LNCAP (cell line): ENCODE results near the gene F8A3.
"Not testable (repeated sequence)": the region's sequence is repeated elsewhere in the genome, so short reads cannot be mapped to it uniquely, and the experiment has no call there.

Experiments
- CTCF ChIP-seq: fragments of 450-650 bp; IDR thresholded peaks from 2 replicates; pipeline ENCODE4 v1.5.1; 2017; ENCODE audit warnings: mild to moderate bottlenecking

The F8A3 gene

GRCh38 chrX:155458471-155458870 lies at the start of gene F8A3:
Gene F8A3 (minus strand): TSS chrX:155458620. CDS start chrX:155458600, 20 bp downstream.
- not testable (repeated sequence) for TF ChIP-seq CTCF

- TF ChIP-seq CTCF: no peak
Measured at GRCh38 chrX:155505296-155505695, 46.9 kb upstream of the F8A3 start.

GRCh38 chrX:155441097-155441496 lies 17.3 kb downstream of the F8A3 start:
- no peak for TF ChIP-seq CTCF

GRCh38 chrX:155435744-155436112 lies 22.7 kb downstream of the F8A3 start:
- no peak for TF ChIP-seq CTCF

- TF ChIP-seq CTCF: no peak
Measured at GRCh38 chrX:155434906-155435743, 23.3 kb downstream of the F8A3 start.

- no peak for TF ChIP-seq CTCF
Measured at GRCh38 chrX:155417769-155418168, 40.7 kb downstream of the F8A3 start.
